ENCODE results near the gene RAD51B.
"Not testable (repeated sequence)": the region's sequence is repeated elsewhere in the genome, so short reads cannot be mapped to it uniquely, and the experiment has no call there.

RAD51B gene

GRCh38 chr14:67819563-67820421 is at the start of gene RAD51B:
Gene RAD51B, plus strand, starts transcription at chr14:67819779.
- DNase-seq = peak; percentile 84

GRCh38 chr14:67773844-67774377 is 45.7 kb upstream of the RAD51B start:
- no peak for DNase-seq

GRCh38 chr14:67776653-67777322 is 42.8 kb upstream of the RAD51B start:
- DNase-seq = no peak

GRCh38 chr14:67778792-67779191 is 40.8 kb upstream of the RAD51B start:
- no peak for DNase-seq

GRCh38 chr14:67782090-67782489 is 37.5 kb upstream of the RAD51B start:
- no peak for DNase-seq

GRCh38 chr14:67784244-67784823 is 35.2 kb upstream of the RAD51B start:
- no peak for DNase-seq

- DNase-seq = no peak
Observed at GRCh38 chr14:67785270-67786109, 34.1 kb upstream of the RAD51B start.

GRCh38 chr14:67787673-67788072 is 31.9 kb upstream of the RAD51B start:
- no peak for DNase-seq

GRCh38 chr14:67798731-67799130 is 20.8 kb upstream of the RAD51B start:
- no peak for DNase-seq

GRCh38 chr14:67800743-67801142 is 18.8 kb upstream of the RAD51B start:
- no peak for DNase-seq

GRCh38 chr14:67806246-67806645 is 13.3 kb upstream of the RAD51B start:
- no peak for DNase-seq

- DNase-seq = no peak
Observed at GRCh38 chr14:67814821-67815220, 4.8 kb upstream of the RAD51B start.

GRCh38 chr14:67815573-67816225 is 3.9 kb upstream of the RAD51B start:
- DNase-seq = no peak

GRCh38 chr14:67816326-67817002 is 3.1 kb upstream of the RAD51B start, which contains the start of gene ZFYVE26:
Gene ZFYVE26, minus strand, starts transcription at chr14:67816590. Its CDS starts 627 bp downstream, at chr14:67815963.
- DNase-seq = peak; percentile 88

- no peak for DNase-seq
Observed at GRCh38 chr14:67817750-67818438, 1.7 kb upstream of the RAD51B start.

- not testable (repeated sequence) for DNase-seq
Observed at GRCh38 chr14:67818476-67818875, 1.1 kb upstream of the RAD51B start.

GRCh38 chr14:67820428-67820971 is 921 bp downstream of the RAD51B start:
- no peak for DNase-seq

- no peak for DNase-seq
Observed at GRCh38 chr14:67821121-67821520, 1.5 kb downstream of the RAD51B start.

- no peak for DNase-seq
Observed at GRCh38 chr14:67831113-67831512, 11.5 kb downstream of the RAD51B start.

GRCh38 chr14:67833403-67833802 is 13.8 kb downstream of the RAD51B start:
- DNase-seq = no peak
